ENCODE measurements around the gene HTRA1.

The HTRA1 gene

DNA sequence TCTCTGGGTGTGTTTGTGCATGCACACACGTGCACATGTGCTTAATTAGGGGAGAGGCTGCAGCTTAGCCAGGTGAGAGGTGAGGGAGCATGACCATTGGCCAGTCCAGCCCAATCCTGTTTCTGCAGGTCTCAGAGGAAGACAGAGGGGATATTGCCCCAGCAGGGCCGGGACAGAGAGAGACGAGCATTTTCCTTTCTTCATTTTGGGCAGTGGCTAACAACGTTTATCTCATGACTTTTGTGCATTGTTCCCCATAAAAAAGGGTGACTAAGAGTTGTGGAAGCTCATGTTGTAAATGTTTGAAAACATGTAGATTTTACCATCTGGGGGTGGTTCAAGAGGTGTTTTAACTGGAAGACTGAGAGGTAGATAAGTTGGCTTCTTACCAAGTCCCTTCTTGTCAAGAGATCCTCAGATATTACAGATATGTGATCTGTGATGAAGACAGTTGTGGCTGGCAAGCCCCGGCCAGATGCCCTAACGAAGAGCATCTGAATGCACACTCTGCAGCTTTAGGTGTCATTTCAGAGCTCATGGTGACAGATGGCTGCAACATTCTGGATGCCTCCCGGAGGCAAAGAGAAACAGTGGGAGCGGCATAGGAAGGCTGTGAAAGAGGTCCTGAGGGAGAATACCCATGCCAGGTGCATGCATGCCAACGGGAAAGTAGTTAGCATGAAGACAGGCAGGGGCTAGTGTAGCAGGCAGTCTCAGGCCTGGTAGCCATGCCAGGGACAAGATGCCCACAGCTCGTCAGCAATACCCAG is 82.5 kb downstream of the HTRA1 start:
- no peak overlapping the region for H3K4me3 ChIP-seq (ENCODE audit: low read length)
- no peak for DNase-seq (ENCODE audit: low read depth)
- TF ChIP-seq, protein P1, sequence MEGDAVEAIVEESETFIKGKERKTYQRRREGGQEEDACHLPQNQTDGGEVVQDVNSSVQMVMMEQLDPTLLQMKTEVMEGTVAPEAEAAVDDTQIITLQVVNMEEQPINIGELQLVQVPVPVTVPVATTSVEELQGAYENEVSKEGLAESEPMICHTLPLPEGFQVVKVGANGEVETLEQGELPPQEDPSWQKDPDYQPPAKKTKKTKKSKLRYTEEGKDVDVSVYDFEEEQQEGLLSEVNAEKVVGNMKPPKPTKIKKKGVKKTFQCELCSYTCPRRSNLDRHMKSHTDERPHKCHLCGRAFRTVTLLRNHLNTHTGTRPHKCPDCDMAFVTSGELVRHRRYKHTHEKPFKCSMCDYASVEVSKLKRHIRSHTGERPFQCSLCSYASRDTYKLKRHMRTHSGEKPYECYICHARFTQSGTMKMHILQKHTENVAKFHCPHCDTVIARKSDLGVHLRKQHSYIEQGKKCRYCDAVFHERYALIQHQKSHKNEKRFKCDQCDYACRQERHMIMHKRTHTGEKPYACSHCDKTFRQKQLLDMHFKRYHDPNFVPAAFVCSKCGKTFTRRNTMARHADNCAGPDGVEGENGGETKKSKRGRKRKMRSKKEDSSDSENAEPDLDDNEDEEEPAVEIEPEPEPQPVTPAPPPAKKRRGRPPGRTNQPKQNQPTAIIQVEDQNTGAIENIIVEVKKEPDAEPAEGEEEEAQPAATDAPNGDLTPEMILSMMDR (conservative IDR thresholded peaks at IDR 0.05; ENCODE audit: low read depth, low read length): no peak

DNA sequence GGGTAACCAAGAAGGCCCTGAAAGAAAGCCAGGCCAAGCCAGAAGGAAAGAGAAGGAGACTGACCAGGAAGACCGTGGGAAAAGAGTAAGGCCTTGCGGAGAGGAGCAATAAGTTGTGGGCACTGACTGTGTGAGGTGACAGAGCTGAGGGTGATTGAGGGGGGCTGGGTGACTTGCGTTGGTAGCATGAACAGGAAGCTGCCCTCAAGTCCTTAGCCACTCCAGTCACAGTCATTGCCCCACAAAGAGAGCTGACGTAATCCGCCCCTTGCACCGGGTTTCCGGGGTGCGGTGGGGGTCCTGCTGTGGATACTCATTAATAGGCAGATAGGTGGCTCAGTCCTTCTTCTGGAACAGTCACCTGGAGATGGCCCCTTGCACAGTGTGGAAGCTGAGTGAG is 83.1 kb downstream of the HTRA1 start:
- no peak for DNase-seq (ENCODE audit: low read depth)
- no peak overlapping the region for H3K4me3 ChIP-seq (ENCODE audit: low read length)
- TF ChIP-seq, protein P1 (conservative IDR thresholded peaks at IDR 0.05; ENCODE audit: low read depth, low read length): no peak

DNA sequence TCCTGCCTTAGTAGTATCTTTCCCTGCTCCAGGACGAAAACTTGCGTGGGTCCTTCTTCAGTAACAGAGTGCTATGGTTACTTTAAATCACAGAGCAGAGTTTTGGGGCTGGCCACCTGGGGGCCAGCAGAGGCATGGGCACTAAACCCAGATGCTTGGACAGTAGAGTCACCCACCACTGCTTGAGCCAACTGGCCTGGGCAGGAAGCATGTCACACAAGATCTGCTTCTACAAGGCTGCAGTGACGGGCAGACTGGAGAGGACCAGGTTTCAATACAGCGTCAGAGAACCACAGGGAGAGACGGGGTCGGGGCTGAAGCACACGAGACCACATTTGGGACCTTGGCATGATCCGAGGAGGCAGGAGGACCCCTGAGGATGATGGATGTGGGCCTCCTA is 84.9 kb downstream of the HTRA1 start:
- DNase-seq (ENCODE audit: low read depth): no peak
- H3K4me3 ChIP-seq (ENCODE audit: low read length): no peak overlapping the region
- TF ChIP-seq, protein P1 (conservative IDR thresholded peaks at IDR 0.05; ENCODE audit: low read depth, low read length): no peak

DNA sequence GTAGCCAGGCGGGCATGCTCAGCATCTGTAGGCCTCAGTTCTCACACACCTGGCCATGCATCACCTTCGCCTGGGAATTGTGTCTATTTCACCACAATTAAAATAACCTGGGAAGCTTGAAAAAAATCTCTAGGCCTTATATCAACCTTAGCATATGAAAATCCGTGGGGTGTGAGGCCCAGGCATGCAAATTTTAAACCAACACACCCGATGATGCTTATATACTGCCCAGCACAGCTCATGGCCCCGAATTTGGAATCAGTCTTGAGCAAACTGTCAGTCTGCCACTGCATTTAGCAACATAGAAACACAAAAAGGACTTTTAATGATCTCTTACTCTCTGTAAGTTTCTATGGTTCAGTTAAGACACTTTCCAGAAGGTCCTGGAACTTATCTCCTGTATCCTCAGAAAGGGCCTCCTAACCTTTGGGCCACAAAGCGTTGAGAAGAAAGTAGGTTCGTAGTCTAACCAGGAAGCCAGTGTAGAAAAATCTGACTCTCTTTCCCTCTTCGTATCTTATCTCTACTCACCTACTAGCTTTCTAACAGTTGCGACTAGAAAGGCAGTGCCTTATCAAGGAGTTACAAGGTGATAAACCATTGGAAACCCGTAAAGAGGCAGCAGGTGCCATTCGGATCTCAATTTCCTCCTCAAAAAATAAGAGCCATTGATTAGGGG is 87.2 kb downstream of the HTRA1 start:
- no peak overlapping the region for H3K4me3 ChIP-seq (ENCODE audit: low read length)
- DNase-seq (ENCODE audit: low read depth): no peak
- TF ChIP-seq, protein P1 (conservative IDR thresholded peaks at IDR 0.05; ENCODE audit: low read depth, low read length): no peak

DNA sequence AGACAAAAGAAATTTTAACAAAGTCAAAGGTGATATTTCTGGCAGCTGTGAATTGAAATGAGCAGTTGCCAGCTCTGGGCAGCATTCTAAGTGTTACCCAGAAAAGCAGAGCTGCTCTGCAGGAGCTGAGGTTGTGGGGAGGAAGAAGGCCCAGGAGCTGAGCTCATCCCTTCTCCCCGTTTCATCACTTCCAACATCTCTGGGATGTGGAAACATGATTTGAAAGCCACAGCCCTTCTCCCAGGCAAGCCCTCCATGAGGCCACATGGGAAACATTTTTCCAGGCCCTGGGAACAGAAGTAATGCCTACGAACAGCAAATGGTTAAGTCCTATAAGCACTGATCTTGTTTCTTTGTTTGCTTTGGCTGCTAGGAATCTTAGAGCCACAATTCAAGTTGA is 88.3 kb downstream of the HTRA1 start:
- no peak for DNase-seq (ENCODE audit: low read depth)
- H3K4me3 ChIP-seq (ENCODE audit: low read length): no peak overlapping the region
- TF ChIP-seq, protein P1 (conservative IDR thresholded peaks at IDR 0.05; ENCODE audit: low read depth, low read length): no peak

DNA sequence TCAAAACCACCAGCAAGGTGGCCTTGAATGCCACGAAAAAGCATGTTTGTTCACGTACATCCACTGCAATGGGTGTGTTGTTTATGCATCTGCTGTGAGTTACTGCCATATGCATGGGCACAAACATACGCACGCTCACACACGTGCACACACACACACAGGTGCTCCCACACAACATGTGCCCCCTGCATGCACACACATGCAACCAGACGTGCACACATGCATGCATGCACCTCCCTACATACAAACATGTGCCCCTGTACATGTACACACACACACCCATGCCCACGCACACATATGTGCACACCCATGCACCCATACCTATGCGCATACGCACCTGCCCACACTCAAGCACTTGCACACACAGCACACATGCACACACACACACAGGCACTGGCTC is 89.1 kb downstream of the HTRA1 start:
- no peak for DNase-seq (ENCODE audit: low read depth)
- TF ChIP-seq, protein P1 (conservative IDR thresholded peaks at IDR 0.05; ENCODE audit: low read depth, low read length): no peak
- no peak overlapping the region for H3K4me3 ChIP-seq (ENCODE audit: low read length)

DNA sequence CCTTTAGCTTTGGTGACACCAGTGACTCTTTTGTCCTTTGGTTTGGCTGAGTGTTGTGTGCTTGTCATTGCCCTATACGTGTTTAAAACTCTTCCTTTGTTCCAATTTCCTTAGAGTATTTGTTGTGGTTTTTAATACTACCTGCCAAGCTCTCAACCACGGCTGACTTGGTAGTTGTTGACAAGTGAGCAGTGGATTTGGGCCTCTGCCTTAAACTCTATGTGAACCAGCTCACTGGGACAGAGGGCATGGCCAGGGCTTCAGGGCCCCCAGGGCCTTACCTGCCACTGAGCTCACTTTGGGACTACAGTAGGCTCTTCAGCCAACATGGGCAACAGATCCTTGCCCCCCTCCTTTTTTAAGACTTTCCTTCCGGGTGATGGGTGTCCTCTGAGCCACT is 89.6 kb downstream of the HTRA1 start:
- TF ChIP-seq, protein P1 (conservative IDR thresholded peaks at IDR 0.05; ENCODE audit: low read depth, low read length): no peak
- H3K4me3 ChIP-seq (ENCODE audit: low read length): no peak overlapping the region

More for the DNA sequence above, 89.6 kb downstream of the HTRA1 start:
- no peak for DNase-seq (ENCODE audit: low read depth)
